HG02870 (cell line): ENCODE data around the gene MATR3.
"Not testable (repeated sequence)": the region's sequence is repeated elsewhere in the genome, so short reads cannot be mapped to it uniquely, and the experiment has no call there.

Experiments used
- ATAC-seq: cut with Tn5 transposase; IDR thresholded peaks from one replicate; pipeline ENCODE4 v1.9.1; 2021; ENCODE audit warnings: mild to moderate bottlenecking, moderate library complexity; ENCODE audit not compliant: unreplicated experiment

Gene MATR3

GRCh38 chr5:139344177-139344576 lies 50.6 kb downstream of the MATR3 start:
- no peak for ATAC-seq

- ATAC-seq: not testable (repeated sequence)
These were observed 51.9 kb downstream of the MATR3 start for GRCh38 chr5:139345442-139345841.

GRCh38 chr5:139347863-139348262 lies 54.3 kb downstream of the MATR3 start:
- not testable (repeated sequence) for ATAC-seq

GRCh38 chr5:139354186-139354585 lies 60.6 kb downstream of the MATR3 start:
- no peak for ATAC-seq

GRCh38 chr5:139355900-139356299 lies 62.4 kb downstream of the MATR3 start:
- ATAC-seq: not testable (repeated sequence)

- ATAC-seq: no peak
These were observed 64.5 kb downstream of the MATR3 start for GRCh38 chr5:139358064-139358463.

GRCh38 chr5:139360384-139360783 lies 66.8 kb downstream of the MATR3 start:
- ATAC-seq: no peak

GRCh38 chr5:139361835-139362429 lies 68.4 kb downstream of the MATR3 start:
- no peak for ATAC-seq

GRCh38 chr5:139363937-139364336 lies 70.4 kb downstream of the MATR3 start:
- no peak for ATAC-seq

- no peak for ATAC-seq
These were observed 70.9 kb downstream of the MATR3 start for GRCh38 chr5:139364466-139364865.

GRCh38 chr5:139368613-139369012 lies 75.1 kb downstream of the MATR3 start:
- ATAC-seq: no peak

GRCh38 chr5:139369181-139369580 lies 75.6 kb downstream of the MATR3 start:
- no peak for ATAC-seq

GRCh38 chr5:139371482-139372435 lies 78.2 kb downstream of the MATR3 start:
- no peak for ATAC-seq

GRCh38 chr5:139374909-139375308 lies 81.4 kb downstream of the MATR3 start:
- no peak for ATAC-seq

GRCh38 chr5:139376364-139376763 lies 82.8 kb downstream of the MATR3 start:
- ATAC-seq: no peak

GRCh38 chr5:139377226-139377625 lies 83.7 kb downstream of the MATR3 start:
- ATAC-seq: no peak

- ATAC-seq: no peak
These were observed 84.7 kb downstream of the MATR3 start for GRCh38 chr5:139378101-139378825.

- no peak for ATAC-seq
These were observed 85.4 kb downstream of the MATR3 start for GRCh38 chr5:139378941-139379361.

GRCh38 chr5:139379626-139380449 lies 86.3 kb downstream of the MATR3 start:
- ATAC-seq: no peak
